Mucosa of descending colon (tissue), 3 donors: ENCODE results near the gene AP3M1. TPM values are rescaled to one million over a fixed set of nuclear protein-coding genes. Genes with fewer than 3 reads are reported as not detected.
"Not testable (repeated sequence)": the region's sequence is repeated elsewhere in the genome, so short reads cannot be mapped to it uniquely, and the experiment has no call there.

ENCODE experiments used
- ATAC-seq: fragments of 200-7000 bp; cut with Tn5 transposase; one replicate; pipeline ENCODE4 v1.9.1; 2020; ENCODE audit warnings: mild to moderate bottlenecking, moderate library complexity
- DNase-seq, 3 donors: peaks; one replicate each; pipeline ENCODE4 v3.0.0-alpha.2; 2020
- H3K36me3 ChIP-seq: fragments of 200-600 bp; one replicate; pipeline ENCODE4 v1.8.0; 2021; ENCODE audit warnings: low read depth, mild to moderate bottlenecking
- H3K4me1 ChIP-seq: fragments of 200-600 bp; one replicate; pipeline ENCODE4 v1.8.0; 2021; ENCODE audit warnings: low read depth, mild to moderate bottlenecking
- H3K4me3 ChIP-seq: fragments of 200-600 bp; one replicate; pipeline ENCODE4 v1.8.0; 2021; ENCODE audit warnings: mild to moderate bottlenecking
- H3K9me3 ChIP-seq: fragments of 200-600 bp; one replicate; pipeline ENCODE4 v1.8.0; 2021; ENCODE audit warnings: mild to moderate bottlenecking
- intact Hi-C, 2 donors: fragments of 100-400 bp; cut with DNase I in 1 of 2; cut with micrococcal nuclease in 1 of 2; formaldehyde crosslinking; loops; one replicate each; pipeline versions ENCODE4 v1.11.0 to v1.11.1; 2022; cut with DNase I, micrococcal nuclease
- total RNA-seq, 3 donors: library from RNA; stranded (reverse); fragmentation: NEBNext Ultra II Directional in 2 of 3; extraction: Animal tissue kit (Norgen Biotek cat#: 25700) in 2 of 3; gene quantifications; one replicate each; pipeline versions ENCODE4 v1.2.1 to v1.2.4, GENCODE V29; 2021 to 2023
- TF ChIP-seq, protein P1 (sequence below): fragments of 200-600 bp; IDR thresholded peaks from one replicate; pipeline ENCODE4 v1.8.0; 2022; ENCODE audit warnings: antibody characterized with exemption, mild to moderate bottlenecking
- donor health status: DM: no; HTN: no; CAD: no; lungs with moderate emphysema.
- donor health status: DM: no; HTN: no; CAD: no.
- donor health status: DM: no; HTN: yes; CAD: no.

Gene AP3M1
- total RNA-seq, 3 donors from 2014 or later: 25.3 to 36.9 (median 33.7) TPM

DNA sequence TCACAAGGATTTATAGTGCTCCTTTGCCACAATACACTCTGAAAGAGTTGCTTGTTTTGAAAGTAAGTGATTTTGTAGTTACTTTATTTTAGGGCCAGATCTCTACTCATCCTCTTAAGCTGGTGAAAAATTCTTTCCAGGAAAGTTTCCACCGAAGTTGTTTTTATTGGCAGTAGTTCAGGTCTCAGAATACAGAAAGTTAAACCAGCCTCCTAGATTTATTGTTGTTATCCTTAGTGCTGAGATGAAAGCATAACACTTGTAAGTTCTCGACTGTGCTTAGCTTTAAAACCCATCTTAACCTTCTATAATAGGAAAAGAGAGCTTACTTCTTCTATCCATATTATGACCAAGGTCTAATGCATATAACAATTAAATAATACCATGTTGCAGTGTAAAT is 5.5 kb downstream of the AP3M1 start:
- no peak overlapping the region for H3K4me3 ChIP-seq
- intact Hi-C loops: no loop called here
- TF ChIP-seq, protein P1, sequence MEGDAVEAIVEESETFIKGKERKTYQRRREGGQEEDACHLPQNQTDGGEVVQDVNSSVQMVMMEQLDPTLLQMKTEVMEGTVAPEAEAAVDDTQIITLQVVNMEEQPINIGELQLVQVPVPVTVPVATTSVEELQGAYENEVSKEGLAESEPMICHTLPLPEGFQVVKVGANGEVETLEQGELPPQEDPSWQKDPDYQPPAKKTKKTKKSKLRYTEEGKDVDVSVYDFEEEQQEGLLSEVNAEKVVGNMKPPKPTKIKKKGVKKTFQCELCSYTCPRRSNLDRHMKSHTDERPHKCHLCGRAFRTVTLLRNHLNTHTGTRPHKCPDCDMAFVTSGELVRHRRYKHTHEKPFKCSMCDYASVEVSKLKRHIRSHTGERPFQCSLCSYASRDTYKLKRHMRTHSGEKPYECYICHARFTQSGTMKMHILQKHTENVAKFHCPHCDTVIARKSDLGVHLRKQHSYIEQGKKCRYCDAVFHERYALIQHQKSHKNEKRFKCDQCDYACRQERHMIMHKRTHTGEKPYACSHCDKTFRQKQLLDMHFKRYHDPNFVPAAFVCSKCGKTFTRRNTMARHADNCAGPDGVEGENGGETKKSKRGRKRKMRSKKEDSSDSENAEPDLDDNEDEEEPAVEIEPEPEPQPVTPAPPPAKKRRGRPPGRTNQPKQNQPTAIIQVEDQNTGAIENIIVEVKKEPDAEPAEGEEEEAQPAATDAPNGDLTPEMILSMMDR: no peak
- no peak for ATAC-seq
- no peak for DNase-seq
- no peaks in the 10 kb centered on the region for H3K36me3 ChIP-seq
- H3K9me3 ChIP-seq: no peaks in the 10 kb centered on the region
- H3K4me1 ChIP-seq: peaks cover 8% of the 10 kb centered on the region

DNA sequence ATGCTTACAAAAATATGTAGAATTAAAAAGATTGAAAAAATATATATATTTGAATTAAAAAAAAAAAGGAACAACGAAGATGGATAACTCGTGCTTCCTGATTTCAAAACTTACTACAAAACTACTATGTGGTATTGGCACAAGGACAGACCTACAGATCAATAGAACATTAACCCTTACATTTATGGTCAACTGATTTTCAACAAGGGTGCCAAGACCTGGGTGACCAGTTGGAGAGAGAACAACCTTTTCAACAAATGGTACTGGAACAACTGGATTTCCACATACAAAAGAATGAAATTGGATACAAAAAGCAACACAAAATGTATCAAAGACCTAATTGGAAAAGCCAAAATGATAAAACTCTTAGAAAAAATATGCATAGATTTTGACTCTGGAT is 10.1 kb downstream of the AP3M1 start:
- Histone ChIP-seq H3K36me3 (no peaks in the 10 kb centered on the region), H3K9me3 (no peaks in the 10 kb centered on the region), H3K4me1 (peaks cover 3% of the 10 kb centered on the region), H3K4me3 (no peak overlapping the region)
- intact Hi-C loops: no loop called here
- no peak for DNase-seq
- ATAC-seq: no peak
- TF ChIP-seq, protein P1: no peak

DNA sequence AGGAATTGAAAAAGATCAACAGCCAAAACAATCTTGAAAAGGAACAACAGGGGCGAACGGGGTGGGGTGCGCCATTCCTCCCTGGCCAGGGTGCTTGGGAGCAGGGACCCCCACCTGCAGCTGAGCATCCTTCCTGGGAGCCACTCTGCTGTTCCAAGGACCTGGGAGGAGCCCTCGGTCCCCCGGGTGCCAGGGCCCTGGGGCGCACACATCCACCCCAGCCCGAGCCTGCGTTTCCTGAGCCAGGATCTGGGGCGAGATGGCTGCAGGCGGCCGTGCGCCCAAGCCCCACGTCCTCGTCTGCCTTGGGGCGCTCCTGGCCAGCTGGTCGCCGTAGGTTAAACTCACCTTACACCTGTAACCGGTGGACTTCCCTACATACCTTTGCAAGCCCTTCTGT is 10.6 kb downstream of the AP3M1 start:
- DNase-seq (no peak), ATAC-seq (no peak)
- no peak overlapping the region for H3K4me3 ChIP-seq
- no peaks in the 10 kb centered on the region for H3K36me3 ChIP-seq
- intact Hi-C loops: no loop called here
- H3K4me1 ChIP-seq: no peaks in the 10 kb centered on the region
- TF ChIP-seq, protein P1: no peak
- H3K9me3 ChIP-seq: no peaks in the 10 kb centered on the region

DNA sequence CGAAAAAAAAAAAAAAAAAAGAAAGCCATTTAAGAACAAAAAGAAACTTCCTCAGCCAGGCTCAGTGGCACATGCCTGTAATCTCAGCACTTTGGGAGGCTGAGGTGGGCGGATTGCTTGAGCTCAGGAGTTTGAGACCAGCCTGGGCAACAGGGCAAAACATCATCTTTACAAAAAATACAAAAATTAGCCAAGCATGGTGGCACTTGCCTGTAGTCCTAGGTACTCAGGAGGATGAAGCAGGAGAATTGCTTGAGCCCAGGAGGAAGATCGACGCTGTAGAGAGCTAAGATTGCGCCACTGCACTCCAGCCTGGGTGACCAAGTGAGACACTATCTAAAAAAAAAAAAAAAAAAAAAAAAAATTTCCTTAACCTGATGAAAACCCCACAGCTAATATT is 12.0 kb downstream of the AP3M1 start:
- H3K36me3 ChIP-seq, H3K9me3 ChIP-seq, intact Hi-C loops, H3K4me1 ChIP-seq, ATAC-seq, DNase-seq, H3K4me3 ChIP-seq: not testable (repeated sequence)

DNA sequence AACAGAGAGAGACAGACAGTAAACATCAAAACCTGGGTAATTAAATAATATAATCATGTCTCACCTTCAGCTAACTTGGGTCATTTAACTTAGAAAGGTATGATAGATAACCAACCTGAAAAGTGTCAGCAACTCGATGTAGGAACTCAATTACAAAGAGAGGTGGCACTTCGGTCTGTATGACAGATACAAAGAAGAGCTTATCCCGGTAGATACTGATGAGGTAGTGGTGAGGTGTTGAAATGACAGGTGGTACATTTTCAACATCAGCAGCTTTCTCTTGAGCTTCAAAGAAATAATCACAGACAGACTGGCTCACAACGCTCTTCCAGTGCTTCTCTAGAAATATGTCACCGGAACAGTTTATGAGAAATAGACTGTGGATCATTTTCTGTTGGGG is 12.6 kb downstream of the AP3M1 start:
- Histone ChIP-seq H3K36me3 (no peaks in the 10 kb centered on the region), H3K4me1 (no peaks in the 10 kb centered on the region), H3K9me3 (no peaks in the 10 kb centered on the region), H3K4me3 (no peak overlapping the region)
- ATAC-seq (no peak), DNase-seq (no peak)
- intact Hi-C loops: no loop called here
- TF ChIP-seq, protein P1: no peak

DNA sequence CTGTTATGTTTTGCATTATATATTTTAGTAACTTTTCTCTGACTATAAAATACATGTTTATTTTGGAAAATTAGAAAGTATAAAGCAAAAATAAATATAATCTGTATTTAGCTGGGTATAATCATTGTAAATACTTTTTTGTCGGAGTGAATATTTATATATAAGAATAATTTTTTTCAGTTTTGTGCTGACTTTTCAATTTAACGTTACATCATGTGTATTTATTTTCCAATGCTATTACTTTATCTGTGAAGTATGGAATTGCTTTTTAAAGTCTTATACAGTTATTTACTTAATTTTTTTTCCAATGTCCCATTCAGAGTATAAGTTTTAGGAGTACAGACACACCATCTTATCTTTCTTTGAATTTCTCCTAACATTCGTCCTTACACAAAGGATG is 15.2 kb downstream of the AP3M1 start:
- H3K36me3 ChIP-seq: no peaks in the 10 kb centered on the region
- no peak for ATAC-seq
- intact Hi-C loops: no loop called here

More for the DNA sequence above, 15.2 kb downstream of the AP3M1 start:
- no peak overlapping the region for H3K4me3 ChIP-seq
- no peak for DNase-seq
- no peaks in the 10 kb centered on the region for H3K4me1 ChIP-seq
- no peaks in the 10 kb centered on the region for H3K9me3 ChIP-seq
- TF ChIP-seq, protein P1: no peak
